ENCODE measurements around the gene STRADA. TPM values are rescaled to one million over a fixed set of nuclear protein-coding genes. Genes with fewer than 3 reads are reported as not detected.

Gene STRADA
- total and polyA plus RNA-seq, 2 donors (not counting 1 experiment from before 2014, with no cell fraction given) = 22.8 TPM

DNA sequence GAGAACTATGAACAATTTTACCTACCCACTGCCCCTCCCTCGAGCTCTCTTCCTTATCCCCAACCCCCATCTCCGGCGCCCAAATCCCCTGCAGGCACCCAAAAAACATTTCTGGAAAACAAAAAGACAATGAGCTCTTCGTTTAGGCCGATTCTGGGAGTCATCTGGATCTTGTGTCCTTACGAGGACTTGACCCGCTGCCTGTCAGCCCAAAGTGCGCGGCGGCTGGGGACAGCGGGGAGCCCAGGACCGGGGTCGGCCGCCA is 524 bp downstream of the STRADA start:
- Histone ChIP-seq H3K9me3 (ENCODE audit: control insufficient read depth, insufficient read depth, low read depth, low read length) (no peaks in the 10 kb centered on the region), H3K36me3 (ENCODE audit: control insufficient read depth, insufficient read depth, low read length) (peaks cover 2% of the 10 kb centered on the region), H2AFZ (ENCODE audit: low read length) (peak overlapping the region; percentile 73), H3K4me2 (ENCODE audit: extremely low read depth, insufficient read depth, low read length) (peak overlapping the region; percentile 29), H3K27me3 (ENCODE audit: control insufficient read depth, insufficient read depth, low read length) (no peaks in the 10 kb centered on the region), H3K9ac (ENCODE audit: insufficient read depth, low read length) (peak overlapping the region; percentile 79), H3K27ac (ENCODE audit: insufficient read depth, low read length) (peak overlapping the region; percentile 80), H3K79me2 (ENCODE audit: control insufficient read depth, insufficient read depth, low read length) (peaks cover 13% of the 10 kb centered on the region), H3K4me3 (replicated peaks in 1 of 4; ENCODE audit: control extremely low read depth in 1 of 4, insufficient read depth in 1 of 4, low read depth in 3 of 4, low read length in 4 of 4) (peak overlapping the region; percentile 84 to 96 (median 92)), H3K4me1 (ENCODE audit: control insufficient read depth, extremely low read depth, insufficient read depth, low read length) (peaks cover 3% of the 10 kb centered on the region), H4K20me1 (ENCODE audit: control insufficient read depth, extremely low read depth, insufficient read depth, low read length) (no peaks in the 10 kb centered on the region)
- TF ChIP-seq, protein P1, sequence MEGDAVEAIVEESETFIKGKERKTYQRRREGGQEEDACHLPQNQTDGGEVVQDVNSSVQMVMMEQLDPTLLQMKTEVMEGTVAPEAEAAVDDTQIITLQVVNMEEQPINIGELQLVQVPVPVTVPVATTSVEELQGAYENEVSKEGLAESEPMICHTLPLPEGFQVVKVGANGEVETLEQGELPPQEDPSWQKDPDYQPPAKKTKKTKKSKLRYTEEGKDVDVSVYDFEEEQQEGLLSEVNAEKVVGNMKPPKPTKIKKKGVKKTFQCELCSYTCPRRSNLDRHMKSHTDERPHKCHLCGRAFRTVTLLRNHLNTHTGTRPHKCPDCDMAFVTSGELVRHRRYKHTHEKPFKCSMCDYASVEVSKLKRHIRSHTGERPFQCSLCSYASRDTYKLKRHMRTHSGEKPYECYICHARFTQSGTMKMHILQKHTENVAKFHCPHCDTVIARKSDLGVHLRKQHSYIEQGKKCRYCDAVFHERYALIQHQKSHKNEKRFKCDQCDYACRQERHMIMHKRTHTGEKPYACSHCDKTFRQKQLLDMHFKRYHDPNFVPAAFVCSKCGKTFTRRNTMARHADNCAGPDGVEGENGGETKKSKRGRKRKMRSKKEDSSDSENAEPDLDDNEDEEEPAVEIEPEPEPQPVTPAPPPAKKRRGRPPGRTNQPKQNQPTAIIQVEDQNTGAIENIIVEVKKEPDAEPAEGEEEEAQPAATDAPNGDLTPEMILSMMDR (conservative IDR thresholded peaks at IDR 0.05 in 1 of 2, IDR thresholded peaks at IDR 0.05 in 1 of 2; ENCODE audit: low read depth in 1 of 2, low read length in 2 of 2) = no peak
- no peak for TF ChIP-seq EZH2 (IDR thresholded peaks at IDR 0.05; ENCODE audit: low read length, missing control alignments)
- no peak for DNase-seq (ENCODE audit: low read depth in 2 of 2)

DNA sequence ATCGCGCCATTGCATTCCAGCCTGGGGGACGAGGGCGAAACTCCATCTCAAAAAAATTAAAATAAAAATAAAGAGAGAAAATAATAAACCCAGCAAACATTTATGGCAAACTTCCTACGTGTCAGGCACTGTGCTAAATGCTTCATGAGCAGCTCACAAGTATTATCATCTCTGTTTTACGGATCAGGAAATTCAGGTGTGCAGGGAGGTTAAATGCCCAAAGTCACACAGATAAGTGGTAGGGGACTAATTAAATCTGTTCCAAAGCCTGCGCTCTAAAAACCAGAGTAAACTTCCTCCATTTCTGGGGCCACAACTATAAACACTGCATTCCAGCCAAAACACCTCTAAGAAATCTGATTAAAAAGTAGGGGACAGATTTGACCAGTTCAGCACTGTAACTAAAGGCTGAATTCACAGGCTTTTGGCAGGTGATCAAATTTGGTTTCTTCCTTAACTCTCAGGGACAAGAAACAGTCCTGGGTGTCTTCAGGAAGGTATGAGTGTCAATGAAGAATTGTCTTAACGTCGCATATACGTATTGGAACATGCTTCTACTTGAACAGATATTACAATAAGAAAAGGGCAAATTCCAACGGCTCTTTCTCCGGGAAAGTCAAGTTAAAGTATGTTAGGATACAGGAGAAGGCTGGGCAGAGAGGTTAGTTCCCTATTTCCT is 996 bp downstream of the STRADA start:
- Histone ChIP-seq H3K27ac (ENCODE audit: insufficient read depth, low read length) (peak overlapping the region; percentile 80), H3K4me2 (ENCODE audit: extremely low read depth, insufficient read depth, low read length) (peak overlapping the region; percentile 29), H3K9ac (ENCODE audit: insufficient read depth, low read length) (peak overlapping the region; percentile 79), H3K79me2 (ENCODE audit: control insufficient read depth, insufficient read depth, low read length) (peaks cover 13% of the 10 kb centered on the region), H3K27me3 (ENCODE audit: control insufficient read depth, insufficient read depth, low read length) (no peaks in the 10 kb centered on the region), H3K9me3 (ENCODE audit: control insufficient read depth, insufficient read depth, low read depth, low read length) (no peaks in the 10 kb centered on the region), H3K4me3 (replicated peaks in 1 of 4; ENCODE audit: control extremely low read depth in 1 of 4, insufficient read depth in 1 of 4, low read depth in 3 of 4, low read length in 4 of 4) (peak overlapping the region; percentile 84 to 96 (median 92)), H2AFZ (ENCODE audit: low read length) (peak overlapping the region; percentile 73), H3K36me3 (ENCODE audit: control insufficient read depth, insufficient read depth, low read length) (no peaks in the 10 kb centered on the region), H4K20me1 (ENCODE audit: control insufficient read depth, extremely low read depth, insufficient read depth, low read length) (no peaks in the 10 kb centered on the region), H3K4me1 (ENCODE audit: control insufficient read depth, extremely low read depth, insufficient read depth, low read length) (peaks cover 3% of the 10 kb centered on the region)
- peak in 1 of 2 donors; percentile 8 for DNase-seq (ENCODE audit: low read depth in 2 of 2)
- TF ChIP-seq, protein P1 (conservative IDR thresholded peaks at IDR 0.05 in 1 of 2, IDR thresholded peaks at IDR 0.05 in 1 of 2; ENCODE audit: low read depth in 1 of 2, low read length in 2 of 2) = no peak
- TF ChIP-seq EZH2 (IDR thresholded peaks at IDR 0.05; ENCODE audit: low read length, missing control alignments) = no peak

DNA sequence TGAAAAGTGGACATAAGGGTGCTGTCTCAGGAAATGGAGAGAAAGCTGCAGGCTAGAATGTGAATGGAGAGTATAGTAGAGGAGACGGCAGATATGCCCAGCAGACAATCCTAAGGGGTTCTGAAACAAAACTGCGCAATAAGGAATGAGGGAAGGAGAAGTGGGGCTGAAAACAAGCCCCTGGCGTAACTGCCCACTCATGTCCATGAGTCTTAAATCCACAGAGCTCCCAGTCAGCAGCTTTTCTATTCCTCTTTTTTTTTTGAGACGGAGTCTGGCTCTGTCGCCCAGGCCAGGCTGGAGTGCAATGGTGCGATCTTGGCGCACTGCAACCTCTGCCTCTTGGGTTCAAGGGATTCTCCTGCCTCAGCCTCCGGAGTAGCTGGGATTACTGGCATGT is 5.9 kb downstream of the STRADA start:
- no peaks in the 10 kb centered on the region for H4K20me1 ChIP-seq (ENCODE audit: control insufficient read depth, extremely low read depth, insufficient read depth, low read length)
- H3K4me1 ChIP-seq (ENCODE audit: control insufficient read depth, extremely low read depth, insufficient read depth, low read length) = no peaks in the 10 kb centered on the region
- no peak overlapping the region for H3K4me2 ChIP-seq (ENCODE audit: extremely low read depth, insufficient read depth, low read length)
- DNase-seq (ENCODE audit: low read depth in 2 of 2) = no peak
- no peak overlapping the region for H3K4me3 ChIP-seq (replicated peaks in 1 of 4; ENCODE audit: control extremely low read depth in 1 of 4, insufficient read depth in 1 of 4, low read depth in 3 of 4, low read length in 4 of 4)
- no peaks in the 10 kb centered on the region for H3K36me3 ChIP-seq (ENCODE audit: control insufficient read depth, insufficient read depth, low read length)
- no peak overlapping the region for H3K9ac ChIP-seq (ENCODE audit: insufficient read depth, low read length)
- H3K27ac ChIP-seq (ENCODE audit: insufficient read depth, low read length) = no peak overlapping the region
- H3K27me3 ChIP-seq (ENCODE audit: control insufficient read depth, insufficient read depth, low read length) = no peaks in the 10 kb centered on the region
- TF ChIP-seq, protein P1 (conservative IDR thresholded peaks at IDR 0.05 in 1 of 2, IDR thresholded peaks at IDR 0.05 in 1 of 2; ENCODE audit: low read depth in 1 of 2, low read length in 2 of 2) = no peak
- TF ChIP-seq EZH2 (IDR thresholded peaks at IDR 0.05; ENCODE audit: low read length, missing control alignments) = no peak
- H3K9me3 ChIP-seq (ENCODE audit: control insufficient read depth, insufficient read depth, low read depth, low read length) = no peaks in the 10 kb centered on the region
- H3K79me2 ChIP-seq (ENCODE audit: control insufficient read depth, insufficient read depth, low read length) = peaks cover 10% of the 10 kb centered on the region
- no peak overlapping the region for H2AFZ ChIP-seq (ENCODE audit: low read length)

Data from fibroblast of lung (primary cell).